T-helper 1 cell (primary cell): Measurements from ENCODE around the gene ERP44.
A peak's percentile ranks its signal among the peaks of the same experiment; 100 is the strongest.
"Not testable (repeated sequence)": the region's sequence is repeated elsewhere in the genome, so short reads cannot be mapped to it uniquely, and the experiment has no call there.

Experiments
- DNase-seq, 5 donors: peaks; one replicate each; pipeline ENCODE4 v3.0.0-alpha.2; 2012 to 2020

ERP44 gene

DNA sequence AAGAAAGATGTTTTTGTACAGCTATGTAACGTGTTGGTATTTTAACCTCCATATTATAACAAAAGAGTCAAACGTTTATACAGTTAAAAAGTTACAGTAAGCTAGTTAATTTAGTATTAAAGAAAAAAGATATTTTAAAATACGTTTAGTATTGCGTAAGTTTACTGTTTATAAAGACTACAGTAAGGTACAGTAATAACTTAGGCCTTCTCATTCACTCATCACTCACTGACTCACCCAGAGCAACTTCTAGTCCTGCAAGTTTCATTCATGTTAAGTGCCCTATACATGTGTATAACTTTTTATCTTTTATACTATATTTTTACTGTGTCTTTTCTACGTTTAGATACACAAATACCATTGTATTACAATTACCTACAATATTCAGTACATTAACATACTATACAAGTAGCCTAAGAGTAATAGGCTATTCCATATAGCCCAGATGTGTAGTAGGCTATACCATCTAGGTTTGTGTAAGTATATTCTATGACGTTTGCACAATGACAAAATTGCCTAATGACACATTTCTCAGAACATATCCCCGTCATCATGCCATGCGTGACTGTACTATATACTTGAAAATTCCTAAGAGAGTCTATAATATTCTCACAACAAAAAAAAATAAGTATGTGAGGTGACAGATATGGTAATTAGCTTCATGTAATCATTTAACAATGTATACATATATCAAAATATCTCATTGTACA lies 33.8 kb downstream of the ERP44 start:
- no peak for DNase-seq

- no peak for DNase-seq
Measured at GRCh38 chr9:100063185-100063584, 35.6 kb downstream of the ERP44 start.

DNA sequence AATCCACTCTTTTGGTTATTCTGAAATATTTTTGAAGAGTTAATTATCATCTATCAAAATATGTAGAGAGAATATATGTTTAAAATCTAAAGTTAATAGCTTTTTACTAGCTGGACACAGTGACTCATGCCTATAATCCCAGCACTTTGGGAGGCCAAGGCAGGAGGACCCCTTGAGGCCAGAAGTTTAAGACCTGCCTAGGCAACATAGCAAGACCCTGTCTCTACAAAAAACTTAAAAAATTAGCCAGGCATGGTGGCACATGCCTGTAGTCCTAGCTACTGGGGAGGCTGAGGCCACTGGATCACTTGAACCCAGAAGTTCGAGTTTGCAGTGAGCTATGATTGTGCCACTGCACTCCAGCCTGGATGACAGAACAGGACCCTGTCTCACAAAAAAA lies 36.1 kb downstream of the ERP44 start:
- DNase-seq = not testable (repeated sequence)

DNA sequence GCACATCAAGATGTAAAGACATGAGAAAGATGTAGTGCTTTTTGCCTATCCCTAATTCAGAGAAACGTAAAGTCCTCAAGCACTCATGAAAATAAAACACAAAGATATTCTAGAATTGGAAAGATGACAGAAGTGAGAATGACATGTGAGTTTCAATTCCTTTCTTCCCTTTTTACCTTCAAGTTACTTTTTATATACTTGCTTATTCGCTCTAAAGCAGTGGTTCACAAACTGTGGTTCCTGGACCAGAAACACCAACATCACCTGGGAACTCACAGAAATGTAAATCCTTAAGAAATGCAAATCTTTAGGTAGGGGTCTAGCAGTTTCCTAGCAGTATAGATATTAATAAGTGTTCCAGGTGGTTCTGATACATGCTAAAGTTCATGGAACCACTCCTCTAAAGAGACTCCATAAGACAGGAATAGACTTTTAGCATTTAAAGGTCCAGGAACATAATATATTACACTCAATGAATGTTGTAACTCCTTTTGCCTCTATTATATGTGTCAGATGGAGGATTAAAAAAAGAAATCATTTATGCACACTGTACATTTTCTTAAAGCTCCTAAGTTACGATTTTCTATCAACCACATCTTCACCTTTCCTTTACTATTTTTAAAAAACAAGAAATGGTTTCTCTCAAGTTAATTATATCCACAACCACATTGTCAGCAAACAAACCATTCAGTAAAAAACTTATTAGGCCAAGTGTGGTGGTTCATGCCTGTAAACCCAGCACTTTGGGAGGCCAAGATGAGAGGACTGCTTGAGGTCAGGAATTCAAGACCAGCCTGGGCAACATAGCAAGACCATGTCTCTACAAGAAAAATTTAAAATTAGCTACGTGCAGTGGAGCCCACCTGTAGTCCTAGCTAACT lies 39.9 kb downstream of the ERP44 start:
- no peak for DNase-seq

DNA sequence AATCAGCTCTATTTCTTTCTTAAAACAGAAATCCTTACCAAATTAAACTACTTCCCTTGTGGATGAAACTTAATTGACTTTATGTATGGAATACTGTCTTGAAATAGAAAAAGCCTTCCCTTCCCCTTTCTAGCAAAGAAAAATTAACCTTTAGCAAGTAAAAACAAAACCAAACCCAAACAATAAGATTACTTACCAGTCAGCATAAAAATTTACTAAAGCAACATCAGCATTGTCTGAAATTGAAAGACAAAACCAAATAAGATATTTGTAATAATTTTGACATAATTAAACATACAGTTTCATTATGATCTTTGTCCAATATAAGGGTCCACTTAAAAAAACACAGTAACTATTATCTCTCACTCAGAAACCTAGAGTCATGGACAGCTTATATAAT lies 41.2 kb downstream of the ERP44 start:
- DNase-seq = no peak

GRCh38 chr9:100056561-100056960 lies 42.2 kb downstream of the ERP44 start:
- no peak for DNase-seq

GRCh38 chr9:100052375-100052774 lies 46.4 kb downstream of the ERP44 start:
- DNase-seq = no peak

DNA sequence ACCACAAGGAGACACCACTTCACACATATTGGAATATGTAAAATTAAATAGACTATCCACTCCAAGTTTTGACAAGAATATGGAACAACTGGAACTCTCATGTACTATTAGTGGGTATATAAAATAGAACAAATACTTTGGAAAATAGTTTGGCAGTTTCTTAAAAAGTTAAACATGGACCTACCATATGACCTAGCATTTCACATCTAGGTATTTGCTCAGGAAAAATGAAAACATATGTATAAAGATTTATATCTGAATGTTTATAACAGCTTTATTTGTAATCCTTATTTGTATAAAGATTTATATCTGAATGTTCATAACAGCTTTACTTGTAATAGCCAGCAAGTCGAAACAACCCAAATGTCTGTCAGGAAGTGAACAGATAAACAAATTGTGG lies 49.2 kb downstream of the ERP44 start:
- no peak for DNase-seq

DNA sequence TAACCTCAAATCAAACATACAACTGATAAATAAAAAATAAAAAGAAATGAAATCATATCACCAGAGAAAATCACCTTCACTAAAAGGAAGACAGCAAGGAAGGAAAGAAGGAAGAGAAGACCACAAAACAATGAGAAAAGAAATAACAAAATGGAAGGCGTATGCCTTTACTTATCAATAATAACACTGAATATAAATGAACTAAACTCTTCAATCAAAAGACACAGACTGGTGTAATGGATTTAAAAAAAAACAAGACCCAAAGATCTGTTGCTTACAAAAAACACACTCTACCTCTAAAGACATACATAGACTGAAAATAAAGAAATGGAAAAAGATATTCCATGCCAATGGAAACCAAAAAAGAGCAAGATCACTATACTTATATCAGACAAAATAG lies 60.3 kb downstream of the ERP44 start:
- no peak for DNase-seq

GRCh38 chr9:100033877-100034551 lies 64.8 kb downstream of the ERP44 start:
- peak in 1 of 5 donors; percentile 57 for DNase-seq

- DNase-seq = no peak
Measured at GRCh38 chr9:100030548-100030947, 68.3 kb downstream of the ERP44 start.

DNA sequence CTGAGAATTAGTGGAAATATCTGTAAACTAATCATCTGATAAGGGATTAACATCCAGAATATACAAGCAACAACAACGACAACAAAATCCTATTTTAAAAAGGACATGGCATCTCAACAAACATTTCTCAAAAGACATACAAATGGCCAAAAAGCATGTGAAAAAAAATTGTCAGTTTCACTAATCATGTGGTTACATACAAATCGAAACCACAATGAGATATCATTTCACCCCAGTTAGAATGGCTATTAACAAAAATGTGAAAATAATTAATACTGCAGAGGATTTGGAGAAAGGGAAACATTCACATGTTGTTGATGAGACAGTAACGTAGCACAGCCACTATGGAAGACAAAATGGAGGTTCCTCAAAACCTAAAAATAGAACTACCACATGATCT lies 69.5 kb downstream of the ERP44 start:
- no peak for DNase-seq

DNA sequence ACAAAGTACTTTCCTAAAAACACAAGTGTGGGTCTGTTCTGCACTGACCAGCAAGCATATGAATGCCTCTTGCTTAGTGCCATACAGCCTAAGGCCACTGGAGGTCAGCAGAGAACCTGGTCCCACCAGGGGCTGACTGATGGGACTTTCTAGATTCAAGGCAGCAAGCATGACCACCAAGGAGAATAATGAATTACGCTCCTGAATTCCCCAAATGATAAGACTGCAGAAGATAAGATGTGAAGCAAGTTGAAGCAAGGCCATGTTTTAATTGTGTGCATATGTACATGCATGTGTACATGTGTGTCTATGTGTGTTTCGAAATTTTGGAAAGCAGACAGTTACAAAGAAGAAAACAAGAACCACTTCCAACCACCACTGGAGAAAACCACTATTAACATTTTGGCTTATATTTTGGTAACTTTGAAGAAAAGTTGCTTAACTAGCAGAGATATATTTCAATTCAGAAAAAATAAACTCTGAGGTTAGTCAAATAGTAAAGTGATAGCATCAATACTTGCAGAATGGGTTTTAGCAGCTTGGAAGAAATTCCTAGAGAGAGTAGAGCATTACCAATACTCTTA lies 70.5 kb downstream of the ERP44 start:
- peak; percentile 15 to 61 (median 41) for DNase-seq

DNA sequence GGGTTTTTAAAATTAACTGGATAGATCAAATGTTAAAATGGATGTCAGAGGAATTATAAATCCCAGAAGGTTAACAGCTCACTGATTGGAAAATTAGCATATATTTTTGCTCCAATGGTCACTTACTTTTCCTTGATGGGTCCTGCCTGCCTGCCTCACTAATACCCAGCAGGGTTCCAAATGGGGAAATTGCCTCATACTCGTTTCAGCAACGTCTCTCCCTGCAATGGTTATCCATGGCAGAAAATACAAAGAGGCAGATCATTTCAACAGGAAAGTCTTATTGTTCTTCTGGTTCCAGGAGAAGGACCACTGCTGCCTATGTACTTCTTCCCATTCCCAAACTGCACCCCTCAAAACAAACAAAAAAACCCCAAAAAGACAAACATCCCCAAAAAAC lies 71.3 kb downstream of the ERP44 start:
- no peak for DNase-seq

GRCh38 chr9:100021931-100022330 lies 76.9 kb downstream of the ERP44 start:
- no peak for DNase-seq

GRCh38 chr9:100020121-100020795 lies 78.5 kb downstream of the ERP44 start:
- no peak for DNase-seq

DNA sequence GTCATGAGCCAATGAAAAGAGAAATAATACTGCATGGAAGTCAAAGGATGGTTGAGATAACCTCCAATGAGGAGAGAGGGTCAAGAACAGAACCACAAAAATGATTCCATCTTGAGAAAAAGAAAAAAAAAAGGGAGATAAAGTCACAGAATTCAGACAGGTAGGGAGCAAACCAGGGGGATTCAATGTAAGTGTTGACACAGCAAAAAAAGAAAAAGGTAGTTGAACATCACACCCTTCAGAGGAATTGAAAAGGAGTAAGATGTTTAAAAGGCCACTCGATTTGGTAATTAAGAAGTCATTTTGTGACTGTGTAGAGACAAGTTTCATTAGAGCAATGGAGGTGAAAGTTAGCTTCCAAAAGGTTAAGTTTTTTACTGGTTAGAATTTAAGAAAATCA lies 79.3 kb downstream of the ERP44 start:
- DNase-seq = no peak

- DNase-seq = no peak
Measured at GRCh38 chr9:100014846-100015245, 84.0 kb downstream of the ERP44 start.

DNA sequence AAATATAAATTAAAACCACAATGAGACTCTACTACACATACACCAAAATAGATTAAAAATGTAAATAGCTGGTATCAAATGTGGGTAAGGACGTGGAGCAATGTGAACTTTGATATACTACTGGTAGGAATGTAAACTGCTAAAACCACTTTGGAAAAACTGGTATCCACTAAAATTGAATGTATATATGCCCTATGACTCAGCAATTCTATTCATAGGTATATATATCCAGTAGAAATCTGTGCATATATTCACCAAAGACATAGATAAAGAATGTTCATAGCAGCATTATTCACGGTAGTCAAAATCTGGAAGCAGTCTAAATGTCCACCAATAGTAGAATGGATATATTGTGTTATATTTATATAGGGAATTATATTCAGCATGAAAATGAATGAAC lies 85.2 kb downstream of the ERP44 start:
- no peak for DNase-seq

GRCh38 chr9:100012279-100012678 lies 86.5 kb downstream of the ERP44 start:
- DNase-seq = no peak

- DNase-seq = peak in 2 of 5 donors; percentile 21 to 58
Measured at GRCh38 chr9:100011062-100011681, 87.6 kb downstream of the ERP44 start.

GRCh38 chr9:99999797-100000196 lies 99.0 kb downstream of the ERP44 start:
- no peak for DNase-seq
